GM18526 (cell line): Measurements from ENCODE around the gene TMEM52.

Source experiments
- POLR2A ChIP-seq: IDR thresholded peaks from 3 replicates; pipeline ENCODE4 v1.6.1; 2011; ENCODE audit not compliant: insufficient read length; ENCODE audit errors: extremely low read depth

The TMEM52 gene

GRCh38 chr1:1918901-1919303 lies at the start of gene TMEM52:
TSS of gene TMEM52 (minus strand) at chr1:1919279. CDS start at chr1:1919265, 14 bp downstream.
- TF ChIP-seq POLR2A: no peak

- no peak for TF ChIP-seq POLR2A
Measured at GRCh38 chr1:1967879-1968278, 48.8 kb upstream of the TMEM52 start.

GRCh38 chr1:1967151-1967550 lies 48.1 kb upstream of the TMEM52 start:
- no peak for TF ChIP-seq POLR2A

- TF ChIP-seq POLR2A: no peak
Measured at GRCh38 chr1:1966071-1966740, 47.1 kb upstream of the TMEM52 start.

GRCh38 chr1:1965546-1965945 lies 46.5 kb upstream of the TMEM52 start:
- TF ChIP-seq POLR2A: no peak

GRCh38 chr1:1964811-1965210 lies 45.7 kb upstream of the TMEM52 start:
- no peak for TF ChIP-seq POLR2A

GRCh38 chr1:1963570-1963969 lies 44.5 kb upstream of the TMEM52 start:
- TF ChIP-seq POLR2A: no peak

GRCh38 chr1:1962752-1963151 lies 43.7 kb upstream of the TMEM52 start:
- TF ChIP-seq POLR2A: no peak

GRCh38 chr1:1960480-1961196 lies 41.6 kb upstream of the TMEM52 start:
- TF ChIP-seq POLR2A: no peak

- TF ChIP-seq POLR2A: no peak
Measured at GRCh38 chr1:1959840-1960479, 40.9 kb upstream of the TMEM52 start.

- TF ChIP-seq POLR2A: no peak
Measured at GRCh38 chr1:1959459-1959839, 40.4 kb upstream of the TMEM52 start.

- no peak for TF ChIP-seq POLR2A
Measured at GRCh38 chr1:1958071-1958541, 39.0 kb upstream of the TMEM52 start.

- no peak for TF ChIP-seq POLR2A
Measured at GRCh38 chr1:1957533-1957961, 38.5 kb upstream of the TMEM52 start.

GRCh38 chr1:1956586-1957532 lies 37.8 kb upstream of the TMEM52 start:
- TF ChIP-seq POLR2A: no peak

GRCh38 chr1:1956101-1956500 lies 37.0 kb upstream of the TMEM52 start:
- no peak for TF ChIP-seq POLR2A
